Measurements from ENCODE around the gene ZDHHC14. TPM values are rescaled to one million over a fixed set of nuclear protein-coding genes. Genes with fewer than 3 reads are reported as not detected.
A peak's percentile ranks its signal among the peaks of the same experiment; 100 is the strongest.
"Not testable (repeated sequence)": the region's sequence is repeated elsewhere in the genome, so short reads cannot be mapped to it uniquely, and the experiment has no call there.

The ZDHHC14 gene
- total RNA-seq, 1 experiment from 2014 or later = 12.1 TPM

- no peak for DNase-seq (ENCODE audit: low read depth)
These were observed 188.6 kb downstream of the ZDHHC14 start for GRCh38 chr6:157569543-157569942.

GRCh38 chr6:157570104-157570503 lies 189.1 kb downstream of the ZDHHC14 start:
- DNase-seq (ENCODE audit: low read depth) = no peak

GRCh38 chr6:157570752-157571151 lies 189.8 kb downstream of the ZDHHC14 start:
- no peak for DNase-seq (ENCODE audit: low read depth)

GRCh38 chr6:157571269-157571668 lies 190.3 kb downstream of the ZDHHC14 start:
- no peak for DNase-seq (ENCODE audit: low read depth)

GRCh38 chr6:157571950-157572349 lies 191.0 kb downstream of the ZDHHC14 start:
- DNase-seq (ENCODE audit: low read depth) = no peak

- DNase-seq (ENCODE audit: low read depth) = no peak
These were observed 193.9 kb downstream of the ZDHHC14 start for GRCh38 chr6:157574851-157575424.

GRCh38 chr6:157575436-157576145 lies 194.6 kb downstream of the ZDHHC14 start:
- no peak for DNase-seq (ENCODE audit: low read depth)

- not testable (repeated sequence) for DNase-seq (ENCODE audit: low read depth)
These were observed 196.0 kb downstream of the ZDHHC14 start for GRCh38 chr6:157576991-157577390.

- DNase-seq (ENCODE audit: low read depth) = not testable (repeated sequence)
These were observed 197.5 kb downstream of the ZDHHC14 start for GRCh38 chr6:157578527-157578926.

GRCh38 chr6:157579467-157580031 lies 198.6 kb downstream of the ZDHHC14 start:
- DNase-seq (ENCODE audit: low read depth) = peak; percentile 74

- no peak for DNase-seq (ENCODE audit: low read depth)
These were observed 203.0 kb downstream of the ZDHHC14 start for GRCh38 chr6:157584036-157584435.

- DNase-seq (ENCODE audit: low read depth) = no peak
These were observed 204.5 kb downstream of the ZDHHC14 start for GRCh38 chr6:157585274-157586087.

- DNase-seq (ENCODE audit: low read depth) = no peak
These were observed 205.1 kb downstream of the ZDHHC14 start for GRCh38 chr6:157586088-157586414.

GRCh38 chr6:157586476-157587126 lies 205.6 kb downstream of the ZDHHC14 start:
- DNase-seq (ENCODE audit: low read depth) = no peak

- DNase-seq (ENCODE audit: low read depth) = no peak
These were observed 206.3 kb downstream of the ZDHHC14 start for GRCh38 chr6:157587127-157587926.

GRCh38 chr6:157590654-157591053 lies 209.7 kb downstream of the ZDHHC14 start:
- DNase-seq (ENCODE audit: low read depth) = not testable (repeated sequence)

- DNase-seq (ENCODE audit: low read depth) = no peak
These were observed 211.6 kb downstream of the ZDHHC14 start for GRCh38 chr6:157592541-157592940.

- no peak for DNase-seq (ENCODE audit: low read depth)
These were observed 212.0 kb downstream of the ZDHHC14 start for GRCh38 chr6:157592980-157593379.

- no peak for DNase-seq (ENCODE audit: low read depth)
These were observed 212.6 kb downstream of the ZDHHC14 start for GRCh38 chr6:157593596-157593995.

GRCh38 chr6:157594292-157594691 lies 213.3 kb downstream of the ZDHHC14 start:
- no peak for DNase-seq (ENCODE audit: low read depth)

- no peak for DNase-seq (ENCODE audit: low read depth)
These were observed 214.8 kb downstream of the ZDHHC14 start for GRCh38 chr6:157595768-157596167.
